ENCODE results near the gene LSAMP.

DNA sequence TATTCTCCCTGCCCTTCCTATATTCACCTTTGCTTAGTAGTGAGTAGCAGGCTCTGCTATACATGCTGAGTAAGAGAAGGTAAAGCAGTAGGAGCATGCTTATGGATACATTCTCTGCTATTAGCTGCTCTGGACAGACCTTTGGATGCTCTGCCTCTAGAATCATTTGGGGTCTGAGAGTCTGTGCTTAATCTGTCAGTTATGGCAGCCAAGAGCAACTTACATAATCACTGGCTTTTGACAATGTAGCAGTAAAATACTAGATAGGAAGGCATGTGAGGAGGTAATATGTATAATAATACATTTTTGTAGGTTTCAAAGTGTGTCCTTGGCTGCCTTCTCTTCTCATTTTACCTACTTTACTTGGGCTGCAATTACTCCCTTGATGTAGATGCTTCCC, 544.3 kb downstream of the LSAMP start:
- TF ChIP-seq, protein P1, sequence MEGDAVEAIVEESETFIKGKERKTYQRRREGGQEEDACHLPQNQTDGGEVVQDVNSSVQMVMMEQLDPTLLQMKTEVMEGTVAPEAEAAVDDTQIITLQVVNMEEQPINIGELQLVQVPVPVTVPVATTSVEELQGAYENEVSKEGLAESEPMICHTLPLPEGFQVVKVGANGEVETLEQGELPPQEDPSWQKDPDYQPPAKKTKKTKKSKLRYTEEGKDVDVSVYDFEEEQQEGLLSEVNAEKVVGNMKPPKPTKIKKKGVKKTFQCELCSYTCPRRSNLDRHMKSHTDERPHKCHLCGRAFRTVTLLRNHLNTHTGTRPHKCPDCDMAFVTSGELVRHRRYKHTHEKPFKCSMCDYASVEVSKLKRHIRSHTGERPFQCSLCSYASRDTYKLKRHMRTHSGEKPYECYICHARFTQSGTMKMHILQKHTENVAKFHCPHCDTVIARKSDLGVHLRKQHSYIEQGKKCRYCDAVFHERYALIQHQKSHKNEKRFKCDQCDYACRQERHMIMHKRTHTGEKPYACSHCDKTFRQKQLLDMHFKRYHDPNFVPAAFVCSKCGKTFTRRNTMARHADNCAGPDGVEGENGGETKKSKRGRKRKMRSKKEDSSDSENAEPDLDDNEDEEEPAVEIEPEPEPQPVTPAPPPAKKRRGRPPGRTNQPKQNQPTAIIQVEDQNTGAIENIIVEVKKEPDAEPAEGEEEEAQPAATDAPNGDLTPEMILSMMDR (IDR thresholded peaks at IDR 0.05): no peak
- TF ChIP-seq POLR2A (IDR thresholded peaks at IDR 0.05): no peak
